Astrocyte of the cerebellum (primary cell): ENCODE results near the gene G6PC2.

Experiments
- DNase-seq: peaks from one replicate; pipeline ENCODE4 v3.0.0-alpha.2; 2011; ENCODE audit warnings: low read depth
- H3K4me3 ChIP-seq: 2 replicates; pipeline ENCODE4 v1.5.1; 2011; ENCODE audit warnings: mild to moderate bottlenecking, low read depth, low read length, moderate library complexity
- CTCF ChIP-seq: IDR thresholded peaks from 2 replicates; pipeline ENCODE4 v1.5.1; 2012; ENCODE audit warnings: low read length, low read depth, moderate library complexity, mild to moderate bottlenecking; ENCODE audit errors: missing control alignments
- in situ Hi-C: cut with HindIII; loops from 2 replicates; pipeline ENCODE4 v1.10.0; 2017; ENCODE audit warnings: low sequenced_read_pairs

Gene G6PC2

GRCh38 chr2:168912901-168913369 lies 11.8 kb downstream of the G6PC2 start:
- no peak for TF ChIP-seq CTCF
- DNase-seq = peak; percentile 18
- H3K4me3 ChIP-seq = peak overlapping the region; percentile 44
- in situ Hi-C loops = loop anchor here (10.0 kb wide), 1 partner anchor 588 kb away; no protein-coding TSS in a partner anchor

- TF ChIP-seq CTCF = no peak
- no peak overlapping the region for H3K4me3 ChIP-seq
- in situ Hi-C loops = loop anchor here (10.0 kb wide), 1 partner anchor 589 kb away; no protein-coding TSS in a partner anchor
- DNase-seq = no peak
These were observed 12.4 kb downstream of the G6PC2 start for GRCh38 chr2:168913495-168913894.

- no peak for DNase-seq
- H3K4me3 ChIP-seq = no peak overlapping the region
- in situ Hi-C loops = loop anchor here (10.0 kb wide), 1 partner anchor 591 kb away; no protein-coding TSS in a partner anchor
- no peak for TF ChIP-seq CTCF
These were observed 14.6 kb downstream of the G6PC2 start for GRCh38 chr2:168915441-168916330.

DNA sequence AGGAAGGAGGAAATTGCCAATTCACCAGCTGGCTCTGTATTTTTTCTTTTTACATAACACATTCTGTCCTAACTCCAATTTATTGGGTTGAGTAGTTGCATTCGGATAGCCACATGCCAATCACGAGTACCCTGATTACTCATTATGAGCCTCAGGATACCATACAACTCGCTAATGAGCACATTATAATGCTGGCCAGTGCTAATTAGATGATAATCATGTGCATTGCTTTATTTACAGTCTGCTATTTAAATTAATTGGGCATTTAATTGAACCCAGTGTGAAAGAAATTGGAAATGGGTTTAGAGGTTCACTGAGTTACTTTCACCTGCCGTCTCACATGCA lies 15.2 kb downstream of the G6PC2 start:
- in situ Hi-C loops = loop anchor here (10.0 kb wide), 1 partner anchor 592 kb away; no protein-coding TSS in a partner anchor
- no peak overlapping the region for H3K4me3 ChIP-seq
- no peak for TF ChIP-seq CTCF
- no peak for DNase-seq

GRCh38 chr2:168920504-168921157 lies 19.5 kb downstream of the G6PC2 start:
- peak; percentile 25 for TF ChIP-seq CTCF
- peak; percentile 35 for DNase-seq
- no peak overlapping the region for H3K4me3 ChIP-seq
- in situ Hi-C loops = no loop called here

DNA sequence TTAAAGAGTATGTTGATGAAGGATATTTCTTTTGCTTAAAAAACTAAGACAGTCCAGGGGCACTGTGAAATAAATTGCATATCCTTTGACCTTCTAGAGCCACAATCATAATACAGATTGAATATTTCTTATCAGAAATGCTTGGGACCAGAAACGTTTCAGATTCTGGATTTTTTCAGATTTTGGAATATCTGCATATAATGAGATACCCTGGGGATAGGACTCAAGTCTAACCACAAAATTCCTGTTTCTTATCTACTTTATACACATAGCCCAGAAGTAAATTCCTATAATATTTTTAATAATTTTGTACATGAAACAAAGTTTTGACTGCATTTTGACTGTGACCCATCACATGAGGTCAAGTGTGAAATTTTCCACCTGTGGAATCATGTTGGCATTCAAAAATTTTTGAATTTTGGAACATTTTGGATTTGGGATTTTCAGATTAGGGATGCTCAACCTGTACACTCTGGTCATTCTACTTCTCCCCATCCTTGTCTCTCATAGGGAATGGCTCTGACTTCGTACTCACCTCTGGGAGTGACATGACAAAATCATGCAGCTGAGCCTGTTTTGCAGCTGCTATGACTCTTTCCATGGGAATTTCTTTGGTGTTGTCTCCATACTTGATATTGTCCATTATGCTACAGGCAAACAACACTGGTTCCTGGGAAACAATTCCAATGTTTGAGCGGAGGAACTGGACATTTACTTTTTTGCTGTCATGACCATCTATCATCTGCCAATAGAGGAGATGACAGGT lies 25.7 kb downstream of the G6PC2 start:
- TF ChIP-seq CTCF = no peak
- H3K4me3 ChIP-seq = no peak overlapping the region
- DNase-seq = no peak
- in situ Hi-C loops = no loop called here
